Lower leg skin (tissue), 4 donors: Measurements from ENCODE around the gene DDX56. TPM values are rescaled to one million over a fixed set of nuclear protein-coding genes. Genes with fewer than 3 reads are reported as not detected.
"Not testable (repeated sequence)": the region's sequence is repeated elsewhere in the genome, so short reads cannot be mapped to it uniquely, and the experiment has no call there.

Source experiments
- DNase-seq, 2 donors: peaks; one replicate each; pipeline ENCODE4 v3.0.0-alpha.2; 2019; ENCODE audit warnings: low spot score in 2 of 2
- H3K4me3 ChIP-seq: fragments of 200-600 bp; sonication (generic); 2 replicates; pipeline ENCODE4 v1.5.1; 2017; ENCODE audit warnings: mild to moderate bottlenecking, low read depth; ENCODE audit not compliant: poor library complexity, severe bottlenecking
- POLR2A ChIP-seq, 2 donors: fragments of 450-650 bp; IDR thresholded peaks; one replicate each; pipeline ENCODE4 v1.6.1; 2016 to 2017; ENCODE audit warnings: antibody characterized with exemption in 2 of 2, mild to moderate bottlenecking in 1 of 2, moderate library complexity in 1 of 2
- WGBS, 2 donors: methylation state at CpG; one replicate each; pipeline ENCODE4 v1.1.5; 2018; 5-methylcytosine and 5-hydroxymethylcytosine counted together
- intact Hi-C: fragments of 100-400 bp; cut with DNase I; formaldehyde crosslinking; loops from one replicate; pipeline ENCODE4 v1.15.0; 2023; ENCODE audit warnings: low total_unique reads
- total RNA-seq, 4 donors: library from RNA; depleted of rRNA; stranded (reverse); fragments of >200 nt; gene quantifications; one replicate each; pipeline ENCODE4 v1.1.0, GENCODE V29; 2016
- TF ChIP-seq, protein P1 (sequence below), 3 donors: fragments of 450-650 bp; IDR thresholded peaks; one replicate each; pipeline ENCODE4 v1.5.1; 2016; ENCODE audit warnings: antibody characterized with exemption in 3 of 3, mild to moderate bottlenecking in 3 of 3, moderate library complexity in 2 of 3

DDX56 gene
- total RNA-seq, 4 donors from 2014 or later, result 58.9 to 71.7 (median 68.3) TPM

DNA sequence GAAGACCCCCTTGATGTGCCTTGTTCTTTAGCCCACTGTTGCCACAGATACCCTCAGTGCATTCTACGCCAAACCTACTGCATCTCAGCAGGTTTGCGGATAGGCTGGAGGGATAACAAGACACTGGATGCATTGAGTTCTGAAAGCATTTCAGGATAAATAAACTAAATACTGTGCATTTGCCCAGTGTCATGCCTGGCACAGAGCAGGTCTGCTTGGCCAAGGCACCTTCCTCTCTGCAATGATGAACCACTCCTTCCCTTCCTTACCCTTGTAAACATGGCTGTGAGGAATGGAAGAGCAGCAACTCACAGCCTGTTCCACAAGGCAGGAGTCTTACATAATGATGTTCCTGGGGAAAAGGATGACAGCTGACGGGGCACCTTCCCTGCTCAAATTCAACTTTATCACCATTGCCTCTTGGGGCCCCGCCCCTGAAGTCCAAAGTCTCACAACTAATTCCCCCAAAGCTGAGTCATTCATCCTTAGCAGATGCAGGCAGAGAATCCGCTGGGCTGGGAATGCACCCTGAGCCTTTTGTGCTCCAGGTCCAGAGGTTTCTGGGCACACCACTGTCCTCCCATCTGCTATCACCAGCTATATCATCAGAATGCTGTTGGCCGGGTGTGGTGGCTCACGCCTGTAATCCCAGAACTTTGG is 11.6 kb downstream of the DDX56 start:
- intact Hi-C loops, result loop anchor here (5.0 to 10.0 kb wide), 2 partner anchors 67 to 320 kb away; partner anchors contain the start of gene NUDCD3
- no peak overlapping the region for H3K4me3 ChIP-seq
- WGBS, 2 donors, result 85 to 86% methylated on average over 6 to 7 of the region's 7 CpGs
- no peak for DNase-seq
- TF ChIP-seq POLR2A (IDR thresholded peaks at IDR 0.05), result no peak
- TF ChIP-seq, protein P1, sequence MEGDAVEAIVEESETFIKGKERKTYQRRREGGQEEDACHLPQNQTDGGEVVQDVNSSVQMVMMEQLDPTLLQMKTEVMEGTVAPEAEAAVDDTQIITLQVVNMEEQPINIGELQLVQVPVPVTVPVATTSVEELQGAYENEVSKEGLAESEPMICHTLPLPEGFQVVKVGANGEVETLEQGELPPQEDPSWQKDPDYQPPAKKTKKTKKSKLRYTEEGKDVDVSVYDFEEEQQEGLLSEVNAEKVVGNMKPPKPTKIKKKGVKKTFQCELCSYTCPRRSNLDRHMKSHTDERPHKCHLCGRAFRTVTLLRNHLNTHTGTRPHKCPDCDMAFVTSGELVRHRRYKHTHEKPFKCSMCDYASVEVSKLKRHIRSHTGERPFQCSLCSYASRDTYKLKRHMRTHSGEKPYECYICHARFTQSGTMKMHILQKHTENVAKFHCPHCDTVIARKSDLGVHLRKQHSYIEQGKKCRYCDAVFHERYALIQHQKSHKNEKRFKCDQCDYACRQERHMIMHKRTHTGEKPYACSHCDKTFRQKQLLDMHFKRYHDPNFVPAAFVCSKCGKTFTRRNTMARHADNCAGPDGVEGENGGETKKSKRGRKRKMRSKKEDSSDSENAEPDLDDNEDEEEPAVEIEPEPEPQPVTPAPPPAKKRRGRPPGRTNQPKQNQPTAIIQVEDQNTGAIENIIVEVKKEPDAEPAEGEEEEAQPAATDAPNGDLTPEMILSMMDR (IDR thresholded peaks at IDR 0.05), result no peak

DNA sequence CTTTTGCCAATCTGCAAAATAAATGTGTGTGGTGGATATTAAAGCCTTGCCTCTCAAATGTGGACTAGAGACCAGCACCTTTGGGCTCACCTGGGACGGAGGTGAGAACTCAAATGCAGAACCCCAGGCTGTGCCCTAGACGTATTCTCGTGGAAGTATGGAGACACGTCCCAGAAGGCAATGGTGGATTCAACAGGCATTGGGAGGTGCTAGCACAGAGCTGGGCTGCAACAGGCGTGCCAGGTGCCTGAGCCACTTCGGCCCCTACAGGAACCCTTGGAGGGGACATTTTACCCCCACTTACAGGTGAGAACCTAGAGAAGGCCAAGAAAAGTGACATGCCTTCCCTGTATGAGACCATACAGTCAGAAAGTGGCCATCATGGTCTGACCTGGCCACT is 12.2 kb downstream of the DDX56 start:
- 90 to 93% methylated on average over 6 of the region's 6 CpGs for WGBS, 2 donors
- DNase-seq, result no peak
- TF ChIP-seq POLR2A (IDR thresholded peaks at IDR 0.05), result no peak
- TF ChIP-seq, protein P1 (IDR thresholded peaks at IDR 0.05), result no peak
- no peak overlapping the region for H3K4me3 ChIP-seq
- intact Hi-C loops, result loop anchor here (5.0 to 10.0 kb wide), 2 partner anchors 67 to 319 kb away; partner anchors contain the start of gene NUDCD3

DNA sequence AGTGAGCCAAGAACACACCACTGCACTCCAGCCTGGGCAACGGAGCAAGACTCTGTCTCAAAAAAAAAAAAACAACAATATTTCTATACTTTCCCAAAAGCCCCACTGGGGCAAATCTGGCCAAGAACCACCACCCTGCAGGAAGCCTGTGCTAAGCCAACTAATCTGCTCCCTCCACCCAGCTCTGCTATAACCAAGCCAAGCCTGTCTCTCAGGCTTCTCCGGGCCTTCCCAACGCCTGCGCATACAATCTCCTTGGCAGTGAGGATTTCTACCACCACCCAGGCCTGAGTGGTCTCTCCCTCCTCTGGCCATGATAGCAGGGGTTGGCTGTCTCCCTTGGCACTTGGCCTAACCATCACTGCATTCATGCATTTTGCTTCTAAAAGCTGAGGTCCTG is 14.2 kb downstream of the DDX56 start:
- no peak for DNase-seq
- no peak for TF ChIP-seq POLR2A (IDR thresholded peaks at IDR 0.05)
- TF ChIP-seq, protein P1 (IDR thresholded peaks at IDR 0.05), result no peak
- H3K4me3 ChIP-seq, result no peak overlapping the region
- intact Hi-C loops, result no loop called here
- 55 to 76% methylated on average over 4 of the region's 4 CpGs for WGBS, 2 donors

DNA sequence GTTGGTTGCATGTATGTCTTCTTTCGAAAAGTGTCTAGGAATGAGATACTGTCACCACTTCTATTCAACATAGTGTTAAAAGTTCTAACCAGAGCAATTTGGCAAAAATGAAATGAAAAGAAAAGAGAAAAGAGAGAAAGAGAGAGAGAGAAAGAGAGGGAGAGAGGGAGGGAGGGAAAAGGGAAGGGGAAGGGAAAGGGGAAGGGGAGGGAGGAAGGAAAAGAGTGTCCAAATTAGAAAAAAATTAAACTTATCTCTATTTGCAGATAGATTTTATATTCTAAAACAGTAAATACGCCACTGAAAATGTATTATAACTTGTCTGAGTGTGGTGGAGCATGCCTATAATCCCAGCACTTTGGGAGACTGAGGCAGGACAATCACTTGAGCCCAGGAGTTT is 16.2 kb downstream of the DDX56 start:
- no peak for TF ChIP-seq POLR2A (IDR thresholded peaks at IDR 0.05)
- TF ChIP-seq, protein P1 (IDR thresholded peaks at IDR 0.05), result no peak
- WGBS, 2 donors, result 85 to 86% methylated on average over 2 of the region's 2 CpGs
- H3K4me3 ChIP-seq, result no peak overlapping the region
- DNase-seq, result no peak
- intact Hi-C loops, result no loop called here

DNA sequence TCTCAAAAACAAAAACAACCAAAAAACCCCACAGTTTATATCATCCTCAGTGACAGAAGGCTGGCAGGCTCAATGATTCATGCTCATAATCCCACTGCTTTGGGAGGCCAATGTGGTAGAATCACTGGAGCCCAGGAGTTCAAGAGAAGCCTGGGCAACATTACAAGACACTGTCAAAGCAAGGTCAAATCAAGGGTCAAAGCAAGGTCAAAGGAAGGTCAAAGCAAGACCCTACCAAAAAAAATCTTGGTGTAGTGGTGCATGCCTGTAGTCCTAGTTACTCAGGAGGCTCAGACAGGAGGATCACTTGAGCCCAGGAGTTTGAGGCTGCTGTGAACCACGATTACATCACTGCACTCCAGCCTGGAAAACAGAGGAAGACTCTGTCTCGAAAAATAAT is 18.4 kb downstream of the DDX56 start:
- WGBS, 2 donors, result 64 to 80% methylated on average over 2 of the region's 2 CpGs
- intact Hi-C loops, result no loop called here
- TF ChIP-seq POLR2A (IDR thresholded peaks at IDR 0.05), result no peak
- TF ChIP-seq, protein P1 (IDR thresholded peaks at IDR 0.05), result no peak

DNA sequence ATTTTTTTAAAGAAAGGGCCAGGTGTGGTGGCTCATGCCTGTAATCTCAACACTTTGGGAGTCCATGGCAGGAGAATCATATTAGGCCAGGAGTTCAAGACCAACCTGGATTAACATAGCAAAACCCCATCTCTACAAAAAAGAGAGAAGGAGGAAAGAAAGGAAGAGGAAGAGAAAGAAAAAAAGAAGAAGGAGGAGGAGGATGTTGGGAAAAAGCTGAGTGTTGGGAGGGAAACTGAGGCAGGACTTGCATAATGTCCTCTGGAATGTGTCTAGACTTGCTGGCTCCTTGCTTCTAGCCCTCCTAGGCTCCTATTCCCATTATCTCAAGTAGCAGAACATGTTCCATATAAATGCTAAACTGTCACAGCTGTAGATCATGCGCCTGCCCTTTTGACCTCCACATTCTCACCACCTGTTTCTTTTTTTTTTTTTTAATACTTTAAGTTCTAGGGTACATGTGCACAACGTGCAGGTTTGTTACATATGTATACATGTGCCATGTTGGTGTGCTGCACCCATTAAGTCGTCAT is 21.2 kb downstream of the DDX56 start:
- DNase-seq, intact Hi-C loops, H3K4me3 ChIP-seq: not testable (repeated sequence)
- WGBS, 2 donors, result 47 to 71% methylated on average over 3 of the region's 3 CpGs

More for the DNA sequence above, 18.4 kb downstream of the DDX56 start:
- no peak overlapping the region for H3K4me3 ChIP-seq
- no peak for DNase-seq
